TTC549 (cell line): ENCODE measurements around the gene SEMA6B.

Source experiments
- FAIRE-seq: peaks from 2 replicates; lab custom pipeline; 2012; peaks lifted over from hg19 to GRCh38; lab: Jason Lieb, UNC

SEMA6B gene

DNA sequence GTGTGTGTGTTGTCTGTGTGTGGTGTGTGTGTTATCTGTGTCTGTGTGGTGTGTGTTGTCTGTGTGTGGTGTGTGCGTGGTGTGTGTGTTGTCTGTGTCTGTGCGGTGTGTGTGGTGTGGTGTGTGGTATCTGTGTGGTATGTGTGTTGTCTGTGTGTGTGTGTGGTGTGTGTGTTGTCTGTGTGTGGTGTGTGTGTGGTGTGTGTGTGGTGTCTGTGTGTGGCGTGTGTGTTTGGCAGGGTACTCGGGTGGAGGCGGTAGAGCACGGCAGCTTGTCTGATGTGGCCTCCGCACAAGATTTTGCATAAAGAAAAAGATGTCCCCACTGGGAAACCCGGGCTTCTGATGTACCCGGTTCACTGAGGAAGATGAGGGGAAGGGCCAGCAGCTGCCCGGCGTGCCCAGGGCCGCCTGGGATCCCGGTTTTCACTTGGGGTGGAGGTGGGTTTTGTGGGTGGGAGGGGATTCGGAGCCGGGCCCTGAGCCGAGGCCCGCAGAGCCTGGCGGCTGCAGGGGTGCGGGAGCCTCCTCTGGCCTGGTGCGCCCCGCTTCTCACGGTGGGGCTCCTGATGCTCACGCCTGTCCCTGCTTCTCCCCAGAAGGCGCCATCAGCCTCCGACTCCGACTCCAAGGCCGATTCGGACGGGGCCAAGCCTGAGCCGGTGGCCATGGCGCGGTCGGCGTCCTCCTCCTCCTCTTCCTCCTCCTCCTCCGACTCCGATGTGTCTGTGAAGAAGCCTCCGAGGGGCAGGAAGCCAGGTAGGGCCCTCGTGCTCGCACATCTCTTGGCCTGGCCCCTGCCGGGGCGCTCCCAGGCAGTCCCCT is 66.2 kb downstream of the SEMA6B start:
- FAIRE-seq, result no peak
